CD4-positive, alpha-beta memory T cell (primary cell): ENCODE data around the gene RASGRF2. TPM values are rescaled to one million over a fixed set of nuclear protein-coding genes. Genes with fewer than 3 reads are reported as not detected.
A peak's percentile ranks its signal among the peaks of the same experiment; 100 is the strongest.
"Not testable (repeated sequence)": the region's sequence is repeated elsewhere in the genome, so short reads cannot be mapped to it uniquely, and the experiment has no call there.

Experiments used
- CTCF ChIA-PET: fragments of 350-600 bp; sonication (Branson Sonifier 250); formaldehyde crosslinking; loops from one replicate; lab custom pipeline; 2021; ENCODE audit warnings: inconsistent platforms; ENCODE audit not compliant: partially characterized antibody; lab: Charles Lee
- POLR2A ChIA-PET: fragments of 350-600 bp; sonication (Branson Sonifier 250); formaldehyde crosslinking; loops from one replicate; lab custom pipeline; 2021; ENCODE audit not compliant: partially characterized antibody; lab: Charles Lee
- DNase-seq, 5 donors: peaks; one replicate each; pipeline versions ENCODE4 v3.0.0 to v3.0.0-alpha.2; 2020 to 2022; ENCODE audit warnings: mixed read lengths in 1 of 5
- H3K27ac ChIP-seq: one replicate; pipeline ENCODE4 v1.7.0; 2013; ENCODE audit warnings: low read depth, low read length
- H3K27me3 ChIP-seq: 2 replicates; pipeline ENCODE4 v1.7.0; 2013; ENCODE audit warnings: mild to moderate bottlenecking, low read length, moderate library complexity; ENCODE audit not compliant: insufficient read depth
- H3K36me3 ChIP-seq: 2 replicates; pipeline ENCODE4 v1.7.0; 2013; ENCODE audit warnings: mild to moderate bottlenecking, low read length, moderate library complexity; ENCODE audit not compliant: insufficient read depth
- H3K4me1 ChIP-seq: 2 replicates; pipeline ENCODE4 v1.7.0; 2013; ENCODE audit warnings: mild to moderate bottlenecking, low read length, moderate library complexity; ENCODE audit not compliant: insufficient read depth
- H3K4me3 ChIP-seq, 2 donors: one replicate each; pipeline ENCODE4 v1.7.0; 2013; ENCODE audit warnings: low read length in 2 of 2, mild to moderate bottlenecking in 1 of 2
- H3K9me3 ChIP-seq, 2 donors: one replicate each; pipeline ENCODE4 v1.7.0; 2013; ENCODE audit warnings: low read length in 2 of 2, control low read depth in 1 of 2; ENCODE audit not compliant: control insufficient read depth in 1 of 2
- H3K27ac Mint-ChIP-seq, 7 donors: one replicate each; pipeline ENCODE4 v1.8.0; 2020 to 2021; ENCODE audit warnings: mixed read lengths in 7 of 7, mild to moderate bottlenecking in 6 of 7, inconsistent platforms in 3 of 7, moderate library complexity in 3 of 7
- H3K27me3 Mint-ChIP-seq, 2 donors: one replicate each; pipeline ENCODE4 v1.8.0; 2020 to 2021; ENCODE audit warnings: mixed read lengths in 2 of 2
- H3K36me3 Mint-ChIP-seq, 2 donors: one replicate each; pipeline ENCODE4 v1.8.0; 2020 to 2021; ENCODE audit warnings: mixed read lengths in 2 of 2, inconsistent platforms in 1 of 2, mild to moderate bottlenecking in 1 of 2
- H3K4me1 Mint-ChIP-seq, 4 donors: one replicate each; pipeline ENCODE4 v1.8.0; 2020 to 2021; ENCODE audit warnings: mixed read lengths in 4 of 4, mild to moderate bottlenecking in 1 of 4
- H3K4me3 Mint-ChIP-seq, 8 donors: one replicate each; pipeline ENCODE4 v1.8.0; 2020 to 2021; ENCODE audit warnings: mixed read lengths in 8 of 8, mild to moderate bottlenecking in 7 of 8, moderate library complexity in 6 of 8, inconsistent platforms in 3 of 8
- H3K9me3 Mint-ChIP-seq, 8 donors: one replicate each; pipeline ENCODE4 v1.8.0; 2020 to 2021; ENCODE audit warnings: mixed read lengths in 8 of 8, mild to moderate bottlenecking in 5 of 8, inconsistent platforms in 3 of 8, moderate library complexity in 1 of 8
- intact Hi-C: fragments of 100-400 bp; cut with micrococcal nuclease; formaldehyde crosslinking; loops from one replicate; pipeline ENCODE4 v1.15.1; 2023
- polyA plus RNA-seq, 2 donors: library from polyadenylated mRNA; unstranded; fragments of 300-500 nt; fragmentation: Illumina TruSeq; gene quantifications; one replicate each; pipeline ENCODE4 v1.2.3, GENCODE V29; 2021
- total RNA-seq, 2 experiments: library from RNA; stranded (reverse); gene quantifications; one replicate each; pipeline ENCODE4 v1.2.3, GENCODE V29; 2021

Gene RASGRF2
- total and polyA plus RNA-seq, 4 experiments from 2014 or later, result 10.0 to 39.3 (median 25.3) TPM

DNA sequence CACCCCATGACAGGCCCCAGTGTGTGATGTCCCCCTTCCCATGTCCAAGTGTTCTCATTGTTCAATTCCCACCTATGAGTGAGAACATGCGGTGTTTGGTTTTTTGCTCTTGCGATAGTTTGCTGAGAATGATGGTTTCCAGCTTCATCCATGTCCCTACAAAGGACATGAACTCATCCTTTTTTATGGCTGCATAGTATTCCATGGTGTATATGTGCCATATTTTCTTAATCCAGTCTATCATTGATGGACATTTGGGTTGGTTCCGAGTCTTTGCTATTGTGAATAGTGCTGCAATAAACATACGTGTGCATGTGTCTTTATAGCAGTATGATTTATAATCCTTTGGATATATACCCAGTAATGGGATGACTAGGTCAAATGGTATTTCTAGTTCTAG, 93.1 kb downstream of the RASGRF2 start:
- H3K27ac Mint-ChIP-seq, H3K27me3 Mint-ChIP-seq, intact Hi-C loops, H3K4me1 ChIP-seq, POLR2A ChIA-PET, H3K4me3 ChIP-seq, H3K9me3 Mint-ChIP-seq, H3K27me3 ChIP-seq, H3K27ac ChIP-seq, CTCF ChIA-PET, H3K9me3 ChIP-seq, DNase-seq, H3K4me3 Mint-ChIP-seq, H3K36me3 ChIP-seq: not testable (repeated sequence)
- H3K36me3 Mint-ChIP-seq, result peaks cover 26 to 59% of the 10 kb centered on the region in 2 donors
- H3K4me1 Mint-ChIP-seq, result peaks cover 8 to 29% (median 14%) of the 10 kb centered on the region in 4 donors

DNA sequence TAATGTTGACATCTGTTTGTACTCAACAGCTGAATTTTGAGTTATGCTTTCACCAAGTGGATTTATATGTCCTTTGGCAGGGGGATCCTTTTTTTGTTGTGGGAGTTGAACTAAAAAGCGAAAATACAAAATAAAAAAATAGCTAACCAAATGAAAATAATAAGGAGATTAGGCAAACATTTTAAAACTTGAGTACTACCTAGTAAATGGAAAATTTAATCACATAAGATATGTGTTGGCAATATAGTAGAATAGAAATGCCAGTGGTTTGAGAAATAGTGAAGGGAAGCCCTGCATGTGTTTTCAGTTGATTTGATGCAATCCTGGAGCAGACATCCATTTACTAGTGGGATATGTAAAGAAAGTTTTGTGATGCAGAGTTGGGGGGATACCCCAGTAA, 98.0 kb downstream of the RASGRF2 start:
- Histone ChIP-seq H3K4me1 (peaks cover 11% of the 10 kb centered on the region), H3K4me3 (no peak overlapping the region), H3K27ac (no peak overlapping the region), H3K36me3 (no peaks in the 10 kb centered on the region), H3K9me3 (no peaks in the 10 kb centered on the region), H3K27me3 (no peaks in the 10 kb centered on the region)
- ChIA-PET POLR2A (no interaction called here), CTCF (interaction anchor here (0.7 kb wide), 1 partner anchor 22 kb away, joined by 3 read pairs; no protein-coding TSS in a partner anchor)
- Mint-ChIP-seq H3K27me3 (no peaks in the 10 kb centered on the region), H3K4me1 (peaks cover 14 to 51% (median 26%) of the 10 kb centered on the region in 4 donors), H3K4me3 (no peak overlapping the region), H3K27ac (no peak overlapping the region), H3K36me3 (peaks cover 12 to 43% of the 10 kb centered on the region in 2 donors), H3K9me3 (peaks cover 0 to 6% (median 0%) of the 10 kb centered on the region in 8 donors)
- no peak for DNase-seq
- intact Hi-C loops, result no loop called here

DNA sequence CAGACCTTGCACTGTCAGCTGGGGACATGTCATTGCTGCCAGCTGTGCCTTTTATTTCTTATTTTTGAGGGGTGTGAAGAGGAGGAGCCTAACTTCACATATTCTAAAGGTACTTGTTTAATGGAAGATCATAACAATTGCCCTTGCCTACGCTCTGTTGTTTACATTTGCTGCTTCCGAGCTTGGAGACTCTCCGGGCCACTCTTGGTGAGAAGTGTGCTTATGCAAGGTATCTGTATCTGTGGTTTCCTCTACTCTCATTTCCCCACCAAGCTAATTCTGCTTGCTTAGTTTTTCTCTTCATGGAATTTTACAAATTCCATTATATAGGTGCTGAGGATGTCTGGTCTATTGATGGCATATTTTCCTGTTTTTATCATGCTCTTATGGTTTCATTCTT, 105.3 kb downstream of the RASGRF2 start:
- Mint-ChIP-seq H3K27me3 (no peaks in the 10 kb centered on the region), H3K9me3 (no peaks in the 10 kb centered on the region), H3K4me1 (peaks cover 7 to 40% (median 20%) of the 10 kb centered on the region in 4 donors), H3K27ac (peak overlapping the region in 3 of 7 donors; percentile 36 to 78 (median 49)), H3K36me3 (peaks cover 44 to 71% of the 10 kb centered on the region in 2 donors), H3K4me3 (peak overlapping the region in 1 of 8 donors; percentile 3)
- intact Hi-C loops, result loop anchor here (1.0 kb wide), 1 partner anchor 13 kb away; no protein-coding TSS in a partner anchor
- no peaks in the 10 kb centered on the region for H3K9me3 ChIP-seq
- POLR2A ChIA-PET, result interaction anchor here (0.6 to 1.5 kb wide), 3 partner anchors 10 to 58 kb away, joined by 3 read pairs; no protein-coding TSS in a partner anchor
- CTCF ChIA-PET, result no interaction called here
- peaks cover 5% of the 10 kb centered on the region for H3K4me1 ChIP-seq
- no peak for DNase-seq
- H3K27me3 ChIP-seq, result no peaks in the 10 kb centered on the region
- H3K27ac ChIP-seq, result no peak overlapping the region
- no peak overlapping the region for H3K4me3 ChIP-seq
- no peaks in the 10 kb centered on the region for H3K36me3 ChIP-seq

DNA sequence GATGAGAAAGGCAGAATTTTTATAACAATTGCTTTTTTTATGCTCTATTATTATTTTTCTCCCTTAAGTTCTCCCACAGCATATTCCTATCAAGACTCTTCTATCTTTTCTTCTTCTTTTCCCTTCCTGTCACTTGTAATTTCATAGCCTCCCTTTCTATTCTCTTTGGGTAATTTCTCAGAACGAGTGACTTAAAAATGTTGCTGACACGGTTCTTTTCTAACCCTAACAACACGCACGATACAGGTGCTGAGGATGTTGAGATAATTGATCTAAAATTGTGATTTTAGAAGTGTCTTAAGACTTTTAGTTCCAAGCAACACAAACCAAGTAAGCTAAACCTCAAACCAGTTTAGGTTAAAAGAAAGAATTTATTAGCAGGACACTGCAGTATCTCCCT, 105.9 kb downstream of the RASGRF2 start:
- H3K4me1 Mint-ChIP-seq, result peaks cover 5 to 34% (median 19%) of the 10 kb centered on the region in 4 donors
- CTCF ChIA-PET, result no interaction called here
- intact Hi-C loops, result no loop called here

DNA sequence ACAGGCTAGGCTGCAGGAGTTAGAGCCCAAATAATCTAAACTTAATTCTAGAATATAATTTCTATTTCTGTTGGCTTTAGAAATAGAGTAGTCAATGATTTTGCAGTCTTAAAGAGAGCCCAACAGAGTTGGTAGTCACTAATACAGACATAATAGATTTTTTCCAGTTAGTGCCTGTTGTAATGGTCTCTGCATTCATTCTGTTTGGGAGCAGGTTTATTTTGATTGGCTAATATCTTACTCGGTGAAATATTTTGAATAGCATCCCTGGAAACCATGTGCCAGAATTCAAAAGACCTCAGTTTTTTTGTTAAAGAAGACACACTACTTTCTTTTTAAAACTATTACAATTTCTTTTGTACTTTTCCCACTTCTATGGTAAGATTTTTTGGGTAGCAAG, 107.2 kb downstream of the RASGRF2 start:
- H3K4me3 ChIP-seq, result no peak overlapping the region

More for the DNA sequence above, 105.9 kb downstream of the RASGRF2 start:
- Histone ChIP-seq H3K27ac (no peak overlapping the region), H3K9me3 (no peaks in the 10 kb centered on the region), H3K27me3 (no peaks in the 10 kb centered on the region), H3K4me3 (no peak overlapping the region), H3K36me3 (no peaks in the 10 kb centered on the region), H3K4me1 (no peaks in the 10 kb centered on the region)
- POLR2A ChIA-PET, result no interaction called here
- Mint-ChIP-seq H3K27me3 (no peaks in the 10 kb centered on the region), H3K36me3 (peaks cover 48 to 71% of the 10 kb centered on the region in 2 donors), H3K27ac (peak overlapping the region in 1 of 7 donors; percentile 86), H3K9me3 (no peaks in the 10 kb centered on the region), H3K4me3 (no peak overlapping the region)
- DNase-seq, result no peak

DNA sequence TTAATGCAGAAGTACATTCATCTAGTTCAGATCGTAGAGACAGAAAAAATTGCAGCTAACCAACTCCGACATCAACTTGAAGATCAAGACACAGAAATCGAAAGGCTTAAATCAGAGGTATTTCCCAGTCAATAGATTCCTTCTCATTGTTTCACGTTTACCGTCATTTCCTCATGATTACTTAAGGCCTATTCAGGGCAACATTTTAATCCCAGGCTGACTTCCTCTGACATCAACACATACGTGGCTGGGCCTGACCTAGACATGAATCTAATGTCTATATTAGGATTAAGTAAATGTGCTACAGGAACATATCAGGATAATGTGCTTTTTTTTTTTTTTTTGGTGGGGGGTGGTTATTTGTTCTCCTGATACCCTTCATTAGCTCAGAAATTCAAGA, 107.9 kb downstream of the RASGRF2 start:
- Mint-ChIP-seq H3K9me3 (no peaks in the 10 kb centered on the region), H3K27ac (peak overlapping the region in 2 of 7 donors; percentile 5 to 25), H3K4me3 (no peak overlapping the region), H3K36me3 (peaks cover 50 to 70% of the 10 kb centered on the region in 2 donors), H3K4me1 (peaks cover 0 to 20% (median 14%) of the 10 kb centered on the region in 4 donors), H3K27me3 (no peaks in the 10 kb centered on the region)
- Histone ChIP-seq H3K27ac (no peak overlapping the region), H3K36me3 (no peaks in the 10 kb centered on the region), H3K27me3 (no peaks in the 10 kb centered on the region), H3K9me3 (no peaks in the 10 kb centered on the region), H3K4me3 (no peak overlapping the region), H3K4me1 (no peaks in the 10 kb centered on the region)
- POLR2A ChIA-PET, result no interaction called here
- intact Hi-C loops, result no loop called here
- CTCF ChIA-PET, result no interaction called here
- DNase-seq, result no peak

More for the DNA sequence above, 107.2 kb downstream of the RASGRF2 start:
- Histone ChIP-seq H3K27ac (no peak overlapping the region), H3K27me3 (no peaks in the 10 kb centered on the region), H3K4me1 (no peaks in the 10 kb centered on the region), H3K9me3 (no peaks in the 10 kb centered on the region), H3K36me3 (no peaks in the 10 kb centered on the region)
- H3K4me3 Mint-ChIP-seq, result no peak overlapping the region
- no peaks in the 10 kb centered on the region for H3K9me3 Mint-ChIP-seq
- intact Hi-C loops, result no loop called here
- no peak for DNase-seq
- H3K27me3 Mint-ChIP-seq, result no peaks in the 10 kb centered on the region
- CTCF ChIA-PET, result no interaction called here
- H3K27ac Mint-ChIP-seq, result no peak overlapping the region
- POLR2A ChIA-PET, result no interaction called here
- H3K4me1 Mint-ChIP-seq, result peaks cover 5 to 26% (median 16%) of the 10 kb centered on the region in 4 donors
- H3K36me3 Mint-ChIP-seq, result peaks cover 50 to 70% of the 10 kb centered on the region in 2 donors

DNA sequence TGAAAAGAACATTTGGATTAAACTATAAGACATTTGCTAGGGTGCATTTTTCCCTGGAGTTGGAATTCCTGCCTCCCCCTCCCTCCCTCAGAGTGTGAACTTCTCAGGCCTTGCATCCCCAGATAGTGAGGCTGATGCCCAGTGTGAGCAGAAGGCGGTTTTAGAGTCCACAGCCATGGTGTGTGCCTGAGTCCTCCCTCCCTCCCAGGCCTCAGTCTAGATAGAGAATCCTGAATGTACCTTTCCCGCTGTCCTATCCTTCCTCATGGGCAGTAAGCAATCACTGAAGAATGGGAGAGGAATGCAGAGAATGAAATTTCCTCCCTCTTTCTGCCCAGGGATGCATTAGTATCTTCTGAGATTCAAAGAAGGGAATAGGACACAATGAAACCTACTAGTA, 108.5 kb downstream of the RASGRF2 start:
- Mint-ChIP-seq H3K27me3 (no peaks in the 10 kb centered on the region), H3K27ac (peak overlapping the region in 1 of 7 donors; percentile 5), H3K36me3 (peaks cover 53 to 67% of the 10 kb centered on the region in 2 donors), H3K4me1 (peaks cover 0 to 20% (median 14%) of the 10 kb centered on the region in 4 donors), H3K9me3 (no peaks in the 10 kb centered on the region), H3K4me3 (no peak overlapping the region)
- no peaks in the 10 kb centered on the region for H3K27me3 ChIP-seq
- no peak for DNase-seq
- H3K9me3 ChIP-seq, result no peaks in the 10 kb centered on the region
- POLR2A ChIA-PET, result interaction anchor here (1.6 kb wide), 1 partner anchor 9 kb away, joined by 3 read pairs; no protein-coding TSS in a partner anchor
- CTCF ChIA-PET, result no interaction called here
- no peak overlapping the region for H3K4me3 ChIP-seq
- no peaks in the 10 kb centered on the region for H3K36me3 ChIP-seq
- no peaks in the 10 kb centered on the region for H3K4me1 ChIP-seq
- intact Hi-C loops, result no loop called here
- H3K27ac ChIP-seq, result no peak overlapping the region
